Endothelial cell of umbilical vein (primary cell): ENCODE results near the gene PRKAG2. TPM values are rescaled to one million over a fixed set of nuclear protein-coding genes. Genes with fewer than 3 reads are reported as not detected.

ENCODE experiments used
- BruUV-seq: library from RNA; stranded (reverse); fragments of 400-500 nt; replicated peaks from 2 replicates; lab custom pipeline; 2021; lab: Mats Ljungman, UMichigan
- CTCF ChIA-PET: fragments of 300-600, 350-600 bp; sonication (Branson Sonifier 250); formaldehyde crosslinking; loops from one replicate; lab custom pipeline; 2021; ENCODE audit warnings: antibody characterized with exemption, inconsistent platforms; lab: Charles Lee
- POLR2A ChIA-PET: fragments of 300-600, 350-600 bp; sonication (Branson Sonifier 250); formaldehyde crosslinking; loops from one replicate; lab custom pipeline; 2021; ENCODE audit warnings: antibody characterized with exemption, inconsistent platforms; lab: Charles Lee
- DNase-seq: peaks from one replicate; pipeline ENCODE4 v3.0.0-alpha.2; 2011; ENCODE audit warnings: low read depth, low spot score
- FAIRE-seq: peaks from 2 replicates; lab custom pipeline; 2011; peaks lifted over from hg19 to GRCh38; lab: Jason Lieb, UNC
- H2AFZ ChIP-seq: 2 replicates; pipeline ENCODE4 v1.6.0; 2012; ENCODE audit warnings: low read depth, low read length, control low read depth, inconsistent platforms
- H3K27ac ChIP-seq: 2 replicates; pipeline ENCODE4 v1.5.1; 2011; ENCODE audit warnings: low read depth, mild to moderate bottlenecking, control low read depth, low read length, moderate library complexity; ENCODE audit not compliant: insufficient read depth
- H3K27me3 ChIP-seq, 2 experiments: 2 replicates each; pipeline versions ENCODE4 v1.6.0 to v1.6.1; 2011; ENCODE audit warnings: low read length in 2 of 2, mixed read lengths in 1 of 2; ENCODE audit not compliant: control insufficient read depth in 2 of 2, insufficient read depth in 2 of 2
- H3K36me3 ChIP-seq, 2 experiments: 2 replicates in 1 of 2; 3 replicates in 1 of 2; pipeline ENCODE4 v1.5.1; 2011; ENCODE audit warnings: low read length in 2 of 2, mild to moderate bottlenecking in 1 of 2, moderate library complexity in 1 of 2; ENCODE audit not compliant: control insufficient read depth in 2 of 2, insufficient read depth in 2 of 2; ENCODE audit errors: extremely low read depth in 1 of 2
- H3K4me1 ChIP-seq: 3 replicates; pipeline ENCODE4 v1.5.1; 2011; ENCODE audit warnings: mild to moderate bottlenecking, low read length; ENCODE audit not compliant: control insufficient read depth, insufficient read depth; ENCODE audit errors: extremely low read depth
- H3K4me2 ChIP-seq: 2 replicates; pipeline ENCODE4 v1.6.1; 2011; ENCODE audit warnings: low read length, control low read depth, mixed read lengths; ENCODE audit not compliant: insufficient read depth
- H3K4me3 ChIP-seq, 3 experiments: fragments of 200-600 bp in 1 of 3; sonication (generic), shearing (Covaris generic) in 1 of 3; replicated peaks in 1 of 3; 2 replicates each; pipeline ENCODE4 v1.5.1; 2011 to 2016; ENCODE audit warnings: control low read depth in 3 of 3, low read length in 3 of 3, mild to moderate bottlenecking in 2 of 3, inconsistent platforms in 1 of 3, low read depth in 1 of 3, moderate library complexity in 1 of 3; ENCODE audit not compliant: insufficient read depth in 1 of 3
- H3K79me2 ChIP-seq: 2 replicates; pipeline ENCODE4 v1.6.0; 2012; ENCODE audit warnings: low read length, inconsistent platforms; ENCODE audit not compliant: control insufficient read depth, insufficient read depth
- H3K9ac ChIP-seq: replicated peaks from 2 replicates; pipeline ENCODE3; 2011; ENCODE audit warnings: low read length, control low read depth; ENCODE audit not compliant: insufficient read depth; ENCODE audit errors: extremely low read depth
- H3K9me1 ChIP-seq: replicated peaks from 3 replicates; pipeline ENCODE4 v1.6.0; 2011; ENCODE audit warnings: mild to moderate bottlenecking, low read length; ENCODE audit not compliant: control insufficient read depth, insufficient read depth; ENCODE audit errors: extremely low read depth
- H3K9me3 ChIP-seq: replicated peaks from 2 replicates; pipeline ENCODE4 v1.5.1; 2012; ENCODE audit warnings: low read length, inconsistent platforms; ENCODE audit not compliant: control insufficient read depth, insufficient read depth
- H4K20me1 ChIP-seq: replicated peaks from 2 replicates; pipeline ENCODE3; 2011; ENCODE audit warnings: mild to moderate bottlenecking, low read length; ENCODE audit not compliant: control insufficient read depth, insufficient read depth; ENCODE audit errors: extremely low read depth
- EZH2 ChIP-seq: IDR thresholded peaks from 2 replicates; pipeline ENCODE4 v1.6.1; 2012; ENCODE audit warnings: borderline replicate concordance, low read depth, mild to moderate bottlenecking, moderate library complexity, low read length, inconsistent platforms; ENCODE audit not compliant: severe bottlenecking
- FOS ChIP-seq: IDR thresholded peaks from 2 replicates; pipeline ENCODE4 v1.6.1; 2011; ENCODE audit warnings: mild to moderate bottlenecking, low read length, moderate library complexity, borderline replicate concordance; ENCODE audit not compliant: insufficient read depth
- GATA2 ChIP-seq: IDR thresholded peaks from 2 replicates; pipeline ENCODE4 v1.7.0; 2011; ENCODE audit warnings: low read depth, mild to moderate bottlenecking, moderate library complexity, mixed read lengths, low read length; ENCODE audit not compliant: insufficient read length, insufficient read depth
- JUN ChIP-seq: IDR thresholded peaks from 2 replicates; pipeline ENCODE4 v1.6.1; 2011; ENCODE audit warnings: borderline replicate concordance, low read depth; ENCODE audit not compliant: insufficient read length, insufficient read depth
- MYC ChIP-seq: IDR thresholded peaks from one replicate; pipeline ENCODE4 v1.6.1; 2011; ENCODE audit warnings: mild to moderate bottlenecking, low read depth, low read length
- POLR2A ChIP-seq: IDR thresholded peaks from 2 replicates; pipeline ENCODE4 v1.6.1; 2012; ENCODE audit warnings: low read depth, mild to moderate bottlenecking, control low read depth, low read length
- POLR2AphosphoS5 ChIP-seq: IDR thresholded peaks from 2 replicates; pipeline ENCODE4 v1.6.1; 2012; ENCODE audit warnings: low read depth, mild to moderate bottlenecking, control low read depth, low read length, moderate library complexity; ENCODE audit not compliant: insufficient read depth
- dilution Hi-C: fragments of 300-500 bp; cut with MboI; formaldehyde crosslinking; loops from one replicate; pipeline ENCODE4 v1.15.0; 2019; ENCODE audit warnings: low sequenced_read_pairs; ENCODE audit not compliant: extremely low pct_ligation_motif_present
- intact Hi-C: fragments of 100-400 bp; cut with micrococcal nuclease; formaldehyde crosslinking; loops from one replicate; pipeline ENCODE4 v1.10.0; 2022
- polyA plus RNA-seq, 4 experiments: library from polyadenylated mRNA; depleted of rRNA in 3 of 4; stranded (reverse) in 3 of 4; unstranded in 1 of 4; fragments of >200 nt; gene quantifications; 2 replicates each; pipeline versions ENCODE4 v1.2.1 to v1.2.3, GENCODE V29; 2011 to 2012; ENCODE audit warnings: missing spikeins in 1 of 4
- total RNA-seq: library from RNA; stranded (reverse); gene quantifications from 2 replicates; pipeline ENCODE4 v1.2.3, GENCODE V29; 2021
- TF ChIP-seq, protein P1 (sequence below), 2 donors: IDR thresholded peaks; 1 replicate in 1 of 2; 2 replicates in 1 of 2; pipeline ENCODE4 v1.5.1; 2011; ENCODE audit warnings: low read length in 2 of 2, mild to moderate bottlenecking in 2 of 2, moderate library complexity in 2 of 2, control low read depth in 1 of 2, inconsistent platforms in 1 of 2, low read depth in 1 of 2; ENCODE audit not compliant: insufficient read depth in 1 of 2; ENCODE audit errors: extremely low read depth in 1 of 2
- TF ChIP-seq, protein P2 (sequence below): IDR thresholded peaks from 2 replicates; pipeline ENCODE4 v1.6.1; 2011; ENCODE audit not compliant: insufficient read depth, insufficient read length

PRKAG2 gene
- total and polyA plus RNA-seq, 2 donors (not counting 3 experiments of a cell fraction or from before 2014, with no cell fraction given) = 19.3 to 51.5 TPM

DNA sequence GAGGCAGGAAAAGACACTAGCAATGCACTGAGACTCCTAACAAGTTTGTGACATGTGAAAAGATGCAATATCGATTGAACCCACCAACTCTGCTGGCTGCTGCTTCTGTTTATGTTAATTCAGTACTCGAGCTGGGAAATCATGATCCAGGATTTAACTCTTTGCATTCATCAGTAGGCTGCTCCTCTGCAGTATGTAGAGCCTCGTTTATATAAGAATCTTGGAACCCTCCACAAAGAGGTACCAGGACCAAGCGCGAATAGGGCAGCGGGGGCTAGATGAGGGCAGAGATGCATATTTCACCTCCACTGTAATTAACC lies 7.8 kb downstream of the PRKAG2 start:
- FAIRE-seq (no peak), DNase-seq (no peak)
- H4K20me1 ChIP-seq = no peaks in the 10 kb centered on the region
- TF ChIP-seq POLR2AphosphoS5 (no peak), EZH2 (no peak), GATA2 (no peak), JUN (no peak), FOS (no peak), POLR2A (no peak), MYC (no peak)
- TF ChIP-seq, protein P1, sequence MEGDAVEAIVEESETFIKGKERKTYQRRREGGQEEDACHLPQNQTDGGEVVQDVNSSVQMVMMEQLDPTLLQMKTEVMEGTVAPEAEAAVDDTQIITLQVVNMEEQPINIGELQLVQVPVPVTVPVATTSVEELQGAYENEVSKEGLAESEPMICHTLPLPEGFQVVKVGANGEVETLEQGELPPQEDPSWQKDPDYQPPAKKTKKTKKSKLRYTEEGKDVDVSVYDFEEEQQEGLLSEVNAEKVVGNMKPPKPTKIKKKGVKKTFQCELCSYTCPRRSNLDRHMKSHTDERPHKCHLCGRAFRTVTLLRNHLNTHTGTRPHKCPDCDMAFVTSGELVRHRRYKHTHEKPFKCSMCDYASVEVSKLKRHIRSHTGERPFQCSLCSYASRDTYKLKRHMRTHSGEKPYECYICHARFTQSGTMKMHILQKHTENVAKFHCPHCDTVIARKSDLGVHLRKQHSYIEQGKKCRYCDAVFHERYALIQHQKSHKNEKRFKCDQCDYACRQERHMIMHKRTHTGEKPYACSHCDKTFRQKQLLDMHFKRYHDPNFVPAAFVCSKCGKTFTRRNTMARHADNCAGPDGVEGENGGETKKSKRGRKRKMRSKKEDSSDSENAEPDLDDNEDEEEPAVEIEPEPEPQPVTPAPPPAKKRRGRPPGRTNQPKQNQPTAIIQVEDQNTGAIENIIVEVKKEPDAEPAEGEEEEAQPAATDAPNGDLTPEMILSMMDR (IDR thresholded peaks at IDR 0.05; ENCODE audit: extremely low read depth in 1 of 2, insufficient read depth in 1 of 2, low read depth in 1 of 2, low read length in 2 of 2) = no peak
- TF ChIP-seq, protein P2, sequence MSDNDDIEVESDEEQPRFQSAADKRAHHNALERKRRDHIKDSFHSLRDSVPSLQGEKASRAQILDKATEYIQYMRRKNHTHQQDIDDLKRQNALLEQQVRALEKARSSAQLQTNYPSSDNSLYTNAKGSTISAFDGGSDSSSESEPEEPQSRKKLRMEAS = no peak
- no peak overlapping the region for H3K4me2 ChIP-seq
- POLR2A ChIA-PET = no interaction called here
- BruUV-seq = no TSS peak
- H3K27me3 ChIP-seq = peaks cover 0 to 1% of the 10 kb centered on the region in 2 experiments
- no peaks in the 10 kb centered on the region for H3K36me3 ChIP-seq
- H3K9ac ChIP-seq = no peak overlapping the region
- no peak overlapping the region for H2AFZ ChIP-seq
- no peaks in the 10 kb centered on the region for H3K9me1 ChIP-seq
- no peaks in the 10 kb centered on the region for H3K79me2 ChIP-seq
- H3K27ac ChIP-seq = no peak overlapping the region
- no peaks in the 10 kb centered on the region for H3K4me1 ChIP-seq
- no peaks in the 10 kb centered on the region for H3K9me3 ChIP-seq
- CTCF ChIA-PET = interaction anchor here (1.5 kb wide), 1 partner anchor 9 kb away, joined by 5 read pairs; no protein-coding TSS in a partner anchor
- intact Hi-C loops (no loop called here), dilution Hi-C loops (no loop called here)
- H3K4me3 ChIP-seq = no peak overlapping the region
